SIG-M5 treated with dmso at 0.1 percent for 504 hours (cell line): ENCODE measurements around the gene ANKRD28.

Experiments
- DNase-seq: peaks from one replicate; lab custom pipeline; 2025; ENCODE audit not compliant: unreplicated experiment; lab: John Stamatoyannopoulos, UW

Gene ANKRD28

DNA sequence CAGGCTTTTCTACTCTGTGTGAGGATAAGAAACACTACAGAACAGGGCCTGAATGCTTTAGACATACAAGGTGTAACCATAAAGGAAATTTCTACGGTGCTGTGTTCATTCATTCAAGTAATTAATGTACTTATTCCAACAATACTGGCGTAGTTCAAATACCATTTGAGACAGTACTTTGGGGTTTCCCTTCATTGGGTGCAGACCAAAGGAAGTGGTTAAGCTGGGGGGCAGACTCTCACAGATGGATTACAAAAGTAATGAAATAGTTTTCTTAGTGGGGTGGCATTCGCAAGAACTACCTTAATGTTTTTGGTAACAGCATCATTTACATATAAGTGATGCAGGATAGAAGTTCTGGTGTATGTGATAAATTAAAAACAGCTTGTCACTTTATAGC is 130.3 kb downstream of the ANKRD28 start:
- no peak for DNase-seq

DNA sequence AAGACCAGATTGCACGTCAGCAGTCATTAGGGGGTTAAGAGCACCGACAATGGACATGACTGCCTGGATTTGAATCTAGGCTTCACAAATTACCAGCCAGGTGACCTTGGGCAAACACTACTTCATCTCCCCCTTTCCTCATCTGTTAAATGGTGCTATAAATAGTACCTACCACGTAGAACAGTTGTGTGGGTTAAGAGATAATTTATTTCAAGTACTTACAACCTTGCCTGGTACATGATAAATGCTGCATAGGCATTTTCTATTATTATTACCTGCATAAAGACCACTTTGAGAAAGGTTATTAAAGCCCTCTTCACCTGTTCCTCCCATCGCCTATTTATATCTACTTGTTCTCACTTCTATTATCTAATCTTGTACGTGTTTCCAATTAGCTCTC is 131.5 kb downstream of the ANKRD28 start:
- no peak for DNase-seq

DNA sequence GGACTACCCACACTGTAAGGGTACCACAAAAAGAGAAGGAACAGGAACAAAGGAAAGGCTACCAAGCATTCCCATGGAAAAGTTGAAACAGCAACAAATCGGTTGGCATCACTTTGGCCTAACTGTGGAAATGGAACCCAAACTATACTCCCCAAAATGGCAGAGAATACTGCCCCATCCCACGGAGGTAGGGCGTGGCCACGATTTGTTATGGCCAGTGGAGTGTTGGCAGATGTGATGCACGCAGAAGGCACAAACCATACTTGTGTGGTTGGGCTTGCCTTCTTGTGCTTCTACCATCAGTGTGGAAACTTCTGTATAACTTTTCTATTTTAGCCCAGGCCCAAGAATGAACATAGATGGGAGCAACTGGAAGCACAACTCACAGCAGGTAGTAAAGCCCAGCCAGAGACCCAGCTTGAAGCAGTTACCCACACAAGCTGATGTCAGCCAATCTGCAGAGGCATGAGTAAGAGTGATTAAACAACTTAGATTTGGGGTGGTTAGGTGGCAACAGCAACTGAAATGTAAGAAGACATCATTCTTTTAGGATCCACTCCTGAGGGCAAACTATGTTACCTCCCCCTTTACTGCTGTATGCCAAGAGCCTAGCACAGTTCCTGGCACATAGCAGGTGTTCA is 132.1 kb downstream of the ANKRD28 start:
- DNase-seq: no peak

DNA sequence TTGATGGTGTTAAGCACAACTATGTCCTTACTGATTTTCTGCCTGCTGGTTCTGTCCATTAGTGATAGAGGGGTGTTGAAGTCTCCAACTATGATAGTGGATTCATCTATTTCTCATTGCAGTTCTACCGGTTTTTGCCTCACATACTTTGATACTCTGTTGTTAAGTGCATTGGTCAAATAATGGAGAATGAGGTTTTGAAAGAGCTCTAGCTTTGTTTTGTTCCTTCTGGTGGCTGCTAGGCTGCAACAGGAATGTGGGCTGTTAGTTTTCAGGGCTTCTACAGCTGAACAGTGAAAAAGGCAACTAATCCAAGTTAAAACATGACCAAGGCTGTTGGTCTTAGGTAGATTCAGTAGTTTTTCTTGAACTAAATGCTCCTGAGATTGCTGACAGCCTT is 133.6 kb downstream of the ANKRD28 start:
- no peak for DNase-seq

DNA sequence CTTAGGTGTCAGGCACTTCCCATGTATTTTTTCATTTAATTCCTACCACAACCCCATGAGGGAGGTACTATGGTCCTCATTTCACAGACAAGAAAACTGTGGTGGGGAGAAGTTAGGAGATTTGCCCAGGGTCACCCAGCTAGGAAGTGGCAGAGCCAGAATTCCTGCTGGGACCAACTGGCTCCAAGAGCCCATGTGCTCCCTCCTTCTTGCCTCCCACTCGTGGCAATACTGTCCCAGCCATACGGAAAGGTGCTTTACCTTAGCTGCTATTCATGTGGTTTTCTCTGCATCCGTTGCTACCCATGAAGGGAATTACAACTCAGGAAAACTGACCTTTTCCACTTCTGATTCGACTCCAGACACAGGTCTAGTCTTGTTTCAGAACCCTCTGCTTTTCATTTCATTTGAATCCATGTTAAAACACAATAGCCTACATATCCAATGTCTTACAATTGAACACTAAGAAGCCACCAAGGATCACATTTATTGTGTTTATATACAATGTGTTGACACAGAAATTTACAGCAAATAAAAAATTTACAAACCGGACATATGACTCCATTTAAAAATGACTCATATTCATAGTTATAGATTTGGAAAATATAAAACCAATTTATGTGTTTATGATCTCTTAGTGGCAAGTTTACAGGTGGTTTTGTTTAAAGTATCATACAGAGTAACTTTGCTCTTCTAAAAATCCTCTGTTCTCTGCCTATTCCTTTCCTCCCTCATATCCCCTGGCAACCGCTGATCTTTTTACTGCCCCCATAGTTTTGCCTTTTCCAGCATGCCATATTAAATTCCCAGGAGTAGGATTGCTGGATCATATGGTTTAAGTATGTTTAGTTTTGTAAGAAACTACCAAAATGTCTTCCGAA is 137.5 kb downstream of the ANKRD28 start:
- DNase-seq: no peak

DNA sequence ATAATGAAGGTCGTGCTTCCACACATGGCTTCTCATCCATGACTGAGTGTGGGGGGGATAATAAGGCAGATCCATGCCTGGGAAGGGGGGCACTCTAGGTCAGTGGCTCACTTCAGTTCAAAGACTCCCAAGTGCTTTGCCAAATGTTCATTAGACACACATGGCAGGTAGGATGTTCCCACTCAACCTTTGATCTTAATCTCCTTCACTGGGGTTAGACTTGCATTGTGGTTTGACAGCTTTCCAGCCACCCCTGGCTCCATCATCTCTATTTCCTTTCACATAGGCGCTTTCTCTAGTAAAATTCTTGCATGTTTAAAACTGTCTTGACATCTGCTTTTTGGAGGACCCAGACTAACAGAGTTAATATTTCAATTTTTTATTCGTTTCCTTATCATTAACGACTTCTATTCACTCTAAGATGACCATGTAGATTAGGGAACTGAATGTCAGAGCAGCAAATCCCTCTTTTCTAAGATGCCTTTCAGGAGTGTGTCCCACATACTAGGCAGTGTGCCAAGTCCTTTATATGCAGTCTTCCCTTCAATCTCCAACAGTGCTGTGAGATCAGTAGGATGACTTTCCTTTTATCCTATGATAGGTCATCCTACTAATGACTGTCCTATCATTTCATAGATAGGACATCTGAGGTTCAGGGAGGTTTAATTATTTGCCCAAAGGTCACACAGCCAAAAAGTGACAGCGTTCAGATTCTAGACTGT is 138.4 kb downstream of the ANKRD28 start:
- DNase-seq: no peak

DNA sequence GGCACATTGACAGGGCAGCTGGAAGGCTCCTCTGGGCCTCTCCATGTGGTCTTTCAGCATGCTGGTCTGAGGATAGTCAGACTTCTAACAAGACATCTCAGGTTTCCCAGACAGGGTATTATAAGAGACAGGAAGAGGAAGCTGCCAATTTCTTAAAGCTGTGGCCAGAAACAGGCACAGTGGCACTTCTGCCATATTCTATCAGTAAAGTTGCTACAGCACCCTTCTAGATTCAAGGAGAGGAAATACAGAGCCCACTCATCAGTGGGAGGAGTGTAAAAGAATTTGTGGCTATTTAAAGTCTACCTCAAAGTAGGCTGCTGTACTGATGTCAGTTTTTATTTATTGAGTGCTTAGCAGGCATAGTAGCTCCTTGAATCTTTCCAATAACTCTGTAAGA is 140.8 kb downstream of the ANKRD28 start:
- DNase-seq: no peak

DNA sequence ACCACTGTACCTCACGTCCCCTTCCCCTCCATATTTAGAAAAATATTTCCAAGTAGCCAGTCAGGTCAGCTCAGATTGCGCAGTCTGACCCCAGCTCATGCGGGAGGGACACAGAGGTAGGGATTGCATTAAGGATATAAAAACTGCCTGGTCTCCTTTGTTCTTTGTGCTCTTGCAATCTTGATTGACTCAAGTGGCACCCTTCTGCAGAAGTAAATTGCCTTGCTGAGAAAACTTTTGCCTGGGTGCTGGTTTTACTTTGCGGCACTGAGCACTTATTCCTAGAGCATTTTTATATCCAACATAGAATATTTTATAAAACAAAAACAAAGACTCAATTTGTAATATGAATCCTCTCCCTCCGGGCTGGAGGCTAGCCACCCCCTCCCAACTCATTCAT is 141.4 kb downstream of the ANKRD28 start:
- no peak for DNase-seq

DNA sequence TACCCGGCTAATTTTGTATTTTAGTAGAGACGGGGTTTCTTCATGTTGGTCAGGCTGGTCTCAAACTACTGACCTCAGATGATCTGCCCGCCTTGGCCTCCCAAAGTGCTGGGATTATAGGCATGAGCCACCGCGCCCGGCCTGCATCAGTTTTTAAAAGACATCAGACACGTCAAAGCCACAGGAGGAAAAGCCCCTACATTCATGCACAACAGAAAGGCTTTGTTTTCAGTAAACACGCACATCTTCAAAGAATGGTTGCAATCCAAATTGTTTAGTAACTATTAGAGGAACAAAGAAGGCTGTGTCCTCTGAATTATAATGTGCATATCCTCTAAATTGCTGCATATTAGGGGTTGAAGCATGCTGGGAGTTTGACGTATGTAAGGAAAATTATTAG is 142.9 kb downstream of the ANKRD28 start:
- no peak for DNase-seq

DNA sequence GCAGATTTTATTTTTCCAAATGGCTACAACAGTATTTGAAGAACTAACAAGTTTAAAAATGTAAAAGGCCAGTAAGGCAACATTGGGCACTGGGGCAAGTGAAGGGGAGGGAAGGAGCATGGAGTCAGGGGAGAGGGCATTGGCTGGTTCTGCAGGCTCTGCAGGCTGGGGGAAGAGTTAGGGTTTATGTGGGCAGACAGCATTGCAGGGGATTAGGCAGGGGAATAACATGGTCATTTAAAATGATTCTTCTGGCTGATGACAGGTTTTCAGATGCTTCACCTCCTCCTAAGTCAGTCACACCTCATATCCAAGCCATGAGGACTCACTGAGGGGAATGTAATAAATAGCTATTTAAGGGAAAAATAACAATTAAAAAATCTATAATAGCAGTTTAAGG is 143.7 kb downstream of the ANKRD28 start:
- DNase-seq: no peak

DNA sequence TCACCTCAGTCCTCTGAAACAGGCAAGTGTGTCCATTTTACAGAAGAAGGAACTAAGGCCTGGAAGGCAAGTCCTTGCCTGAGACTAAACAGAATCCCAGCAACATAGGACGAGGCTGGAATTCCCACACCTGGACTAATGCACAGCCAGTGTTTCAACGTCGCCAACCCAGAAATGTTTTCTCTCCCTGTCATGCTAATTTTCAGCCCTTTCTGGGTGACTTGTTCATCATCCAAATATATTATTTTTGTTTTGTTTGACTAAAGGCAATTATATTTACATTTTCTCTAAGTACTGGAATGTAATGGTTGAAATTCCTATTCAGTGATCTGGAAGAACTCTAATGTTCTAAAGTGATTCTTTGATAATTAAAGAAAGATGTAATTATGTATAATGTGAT is 144.5 kb downstream of the ANKRD28 start:
- no peak for DNase-seq

DNA sequence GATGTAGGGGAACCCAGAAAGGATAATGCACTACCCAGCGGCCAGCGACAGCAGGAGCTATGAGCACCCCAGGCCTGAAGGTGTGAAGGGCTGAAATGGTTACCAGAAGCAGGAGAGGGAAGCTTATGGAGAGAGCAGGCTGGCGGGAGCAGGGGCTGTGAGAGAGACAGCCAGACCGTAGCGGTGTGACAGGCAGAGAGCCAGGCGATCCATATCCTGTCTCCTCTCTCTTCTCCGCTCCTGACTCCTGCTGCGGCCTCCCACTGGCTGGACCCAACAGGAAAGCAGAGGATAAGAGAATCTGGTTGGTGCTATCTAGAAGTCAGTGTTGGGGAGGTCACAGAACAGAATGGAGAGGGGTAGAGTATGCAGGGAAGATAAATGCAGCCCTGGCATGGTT is 146.4 kb downstream of the ANKRD28 start:
- no peak for DNase-seq

DNA sequence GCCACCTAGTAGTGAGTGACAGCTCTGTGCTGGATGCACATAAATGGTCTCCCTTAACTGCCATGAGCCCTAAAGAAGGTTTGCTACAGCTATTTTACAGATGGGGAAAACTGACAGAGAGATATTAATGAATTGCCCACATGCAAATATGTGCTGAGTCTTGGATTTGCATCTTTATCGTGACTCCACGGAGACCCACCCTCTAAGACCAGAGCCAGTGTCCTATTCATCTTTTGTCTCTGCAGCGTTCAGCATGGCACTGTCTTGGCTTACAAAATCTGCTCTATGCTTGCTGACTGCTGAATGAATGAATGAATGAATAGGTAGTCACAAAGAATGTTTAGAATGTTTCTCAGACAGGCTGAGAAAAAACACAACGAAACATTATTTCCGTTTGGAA is 147.9 kb downstream of the ANKRD28 start:
- no peak for DNase-seq

DNA sequence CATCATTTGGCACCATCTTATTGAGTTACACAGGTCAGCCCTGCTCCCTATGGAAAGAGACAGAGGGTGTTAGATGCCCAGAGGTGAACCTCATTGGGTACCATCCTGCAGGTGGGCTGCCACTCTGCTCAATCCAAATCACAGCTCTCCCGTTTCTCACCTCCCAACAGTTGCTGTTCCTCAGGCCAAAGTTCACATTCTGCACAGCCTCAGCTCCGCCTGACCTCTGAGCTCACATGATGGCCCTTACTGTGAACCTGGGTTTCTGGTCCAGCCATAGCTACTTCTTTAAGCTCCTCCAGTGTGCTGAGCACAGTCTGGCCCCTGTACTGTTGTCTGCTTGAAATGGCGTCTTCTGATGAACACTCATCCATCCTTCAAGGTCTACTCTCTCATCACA is 148.4 kb downstream of the ANKRD28 start:
- no peak for DNase-seq

DNA sequence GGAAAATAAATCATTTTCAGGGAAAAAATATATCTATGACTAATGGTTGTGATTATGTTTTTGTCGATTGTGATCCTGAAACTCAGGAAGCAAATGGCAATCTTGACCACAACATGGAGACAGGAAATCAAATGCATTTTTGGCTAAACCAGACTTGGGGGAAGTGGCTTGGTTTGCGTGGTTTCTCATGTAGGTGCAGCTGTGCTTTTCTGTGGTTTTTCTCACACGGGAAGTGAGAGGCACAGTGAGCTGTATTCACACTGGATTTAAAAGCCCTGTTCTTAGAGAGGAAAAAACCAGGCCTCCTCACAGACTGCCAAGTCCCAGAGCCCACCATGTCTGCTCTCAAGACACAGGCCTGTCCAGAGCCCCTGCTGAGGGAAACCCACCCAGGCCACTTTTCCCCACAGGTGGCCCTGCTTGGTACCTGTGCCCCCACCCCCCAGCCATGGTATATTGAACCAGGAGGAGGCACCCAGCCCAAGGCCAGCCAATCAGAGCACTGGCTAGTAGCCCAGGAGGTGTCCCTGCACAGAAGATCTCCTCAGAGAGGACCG is 150.1 kb downstream of the ANKRD28 start:
- peak; percentile 83 for DNase-seq

DNA sequence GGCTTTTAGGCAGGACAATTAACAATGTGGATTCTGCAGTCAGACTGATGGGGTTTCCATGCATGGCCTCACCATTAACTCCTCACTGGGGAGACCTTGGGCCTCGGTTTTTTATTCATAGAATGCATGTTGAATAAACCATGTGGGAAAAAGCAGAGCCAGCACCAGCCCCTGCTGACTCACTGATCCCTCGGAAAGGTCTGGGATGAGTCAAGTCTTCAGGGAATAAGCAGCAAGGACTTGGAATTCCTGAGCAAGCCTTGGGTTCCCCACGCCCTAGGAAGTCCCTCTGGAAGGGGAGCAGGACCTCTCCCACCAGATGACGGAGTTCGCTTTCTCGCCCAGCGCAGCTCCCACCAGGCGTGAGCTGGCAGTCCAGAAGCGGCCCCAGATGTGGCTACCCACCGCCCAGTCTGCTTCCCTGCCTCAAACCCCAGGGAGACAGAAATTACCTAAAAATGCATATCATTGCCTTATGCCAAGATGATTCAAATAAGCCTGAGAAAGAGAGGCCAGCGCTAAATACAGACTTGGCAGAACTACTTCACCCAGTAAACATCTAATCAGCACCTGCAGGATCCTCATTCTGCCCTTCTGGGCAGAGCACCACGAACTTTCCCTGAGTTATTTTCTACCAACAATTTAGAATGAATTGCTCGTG is 150.8 kb downstream of the ANKRD28 start:
- no peak for DNase-seq

DNA sequence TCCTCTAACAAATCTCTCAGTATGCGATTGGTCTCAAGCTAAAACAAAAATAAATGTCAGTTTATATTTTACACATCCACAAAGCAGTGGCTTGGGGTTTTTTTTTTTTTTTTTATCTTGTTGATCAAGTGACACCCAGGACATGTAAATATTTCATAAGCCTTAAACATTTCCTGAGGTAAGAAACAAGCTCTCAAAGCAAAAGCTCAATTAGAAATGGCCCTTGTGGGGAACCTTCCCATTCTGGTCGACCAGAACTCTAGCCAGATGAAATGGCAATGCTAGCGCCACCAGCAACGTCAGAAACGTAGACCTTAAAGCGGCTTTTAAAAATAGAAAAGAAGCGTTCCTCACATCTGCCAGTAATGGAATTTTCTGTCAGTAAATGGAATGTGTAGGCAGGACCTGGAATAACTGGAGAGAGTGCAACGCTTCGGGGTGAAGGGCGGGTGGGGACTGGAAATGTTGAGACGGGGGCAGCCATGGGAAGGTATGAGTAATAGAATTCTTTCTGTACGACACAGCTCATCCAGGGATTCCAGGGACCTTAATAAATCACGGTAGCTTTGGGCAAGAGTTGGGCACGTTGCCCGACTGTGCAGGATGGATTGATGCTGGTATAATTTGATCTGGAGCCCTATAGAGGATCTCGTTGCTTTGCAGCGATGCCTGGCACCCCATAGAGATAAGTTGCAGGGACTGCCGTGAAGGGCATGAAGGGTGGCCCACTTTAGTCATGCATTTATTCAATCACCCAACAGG is 151.9 kb downstream of the ANKRD28 start:
- DNase-seq: no peak

DNA sequence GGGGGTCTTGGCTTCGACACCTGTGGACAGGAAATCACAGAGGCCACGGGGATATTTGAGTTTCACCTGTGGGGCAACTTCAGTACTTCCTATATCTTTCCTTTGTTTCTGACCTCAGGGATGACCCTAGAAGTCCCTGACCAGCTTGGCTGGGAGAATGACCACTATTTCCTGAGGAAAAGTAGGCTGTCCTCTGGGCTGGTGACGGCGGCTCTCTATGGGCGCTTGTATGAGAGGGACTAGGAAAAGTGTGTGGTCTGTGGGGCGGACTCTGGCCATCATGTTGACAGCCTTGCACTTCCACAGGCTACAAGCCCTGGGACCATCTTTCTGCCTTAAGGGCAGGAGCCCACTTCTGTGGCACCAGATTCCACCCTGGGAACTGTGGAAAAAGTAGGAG is 152.5 kb downstream of the ANKRD28 start:
- no peak for DNase-seq

DNA sequence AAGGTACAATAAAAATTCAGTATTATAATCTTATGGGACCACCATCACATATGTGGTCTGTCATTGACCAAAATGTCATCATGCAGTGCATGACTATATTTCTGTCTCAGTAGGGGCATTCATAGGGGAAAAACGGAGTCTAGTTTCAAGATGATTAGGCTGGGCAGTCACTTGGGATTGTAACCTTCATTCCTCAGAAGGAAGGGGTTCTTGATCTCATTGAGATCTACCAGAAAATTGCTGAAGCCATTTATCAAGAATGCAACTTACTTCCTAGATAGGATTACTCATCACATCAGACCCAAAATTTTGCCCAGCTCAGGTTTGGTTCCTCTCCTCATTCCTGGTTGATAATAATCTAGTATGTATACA is 158.9 kb downstream of the ANKRD28 start:
- no peak for DNase-seq

DNA sequence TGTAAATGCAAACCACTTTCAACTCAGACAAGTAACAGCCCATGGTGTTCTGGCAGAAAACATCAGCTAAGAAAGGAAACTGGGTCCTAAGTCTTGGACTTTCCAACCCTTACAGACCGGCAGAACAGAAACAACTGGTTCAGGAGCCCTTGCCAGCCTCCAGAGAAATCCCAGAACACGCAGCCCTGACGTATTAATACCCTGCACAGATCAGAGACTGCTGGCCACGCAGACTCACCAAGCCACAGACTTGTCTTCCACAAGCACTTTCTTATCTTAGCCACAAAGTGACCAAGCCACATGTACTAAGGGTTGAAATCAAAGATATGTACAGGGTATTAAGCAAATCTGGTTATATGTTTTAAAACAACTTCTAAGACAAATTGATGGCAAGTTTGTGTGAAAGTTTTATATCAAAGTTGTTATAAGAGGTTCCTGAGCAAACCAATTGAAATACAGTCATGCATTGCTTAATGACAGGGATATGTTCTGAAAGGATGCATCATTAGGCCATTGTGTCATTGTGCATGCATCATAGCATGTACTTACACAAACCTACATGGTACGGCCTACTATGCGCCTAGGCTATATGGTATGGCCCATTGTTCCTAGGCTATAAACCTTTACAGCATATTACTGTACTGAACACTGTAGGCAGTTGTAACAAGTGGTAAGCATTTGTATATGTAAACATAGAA is 159.4 kb downstream of the ANKRD28 start:
- no peak for DNase-seq
